Natural killer cell (primary cell): Measurements from ENCODE around the gene PARD3B. TPM values are rescaled to one million over a fixed set of nuclear protein-coding genes. Genes with fewer than 3 reads are reported as not detected.

Experiments
- ATAC-seq, 3 donors: fragments of 150-1000 bp in 2 of 3; fragments of 200-7000 bp in 1 of 3; cut with Tn5 transposase; 1 replicate in 1 of 3; 2 replicates in 2 of 3; pipeline ENCODE4 v1.10.0; 2021; ENCODE audit warnings: mild to moderate bottlenecking in 2 of 3, moderate library complexity in 2 of 3
- DNase-seq, 2 donors: peaks; one replicate each; pipeline versions ENCODE4 v3.0.0 to v3.0.0-alpha.2; 2013 to 2021; ENCODE audit warnings: mixed read lengths in 1 of 2
- H3K27ac ChIP-seq: one replicate; pipeline ENCODE4 v1.5.1; 2013; ENCODE audit warnings: mild to moderate bottlenecking, low read length
- H3K27me3 ChIP-seq: one replicate; pipeline ENCODE4 v1.6.1; 2013; ENCODE audit warnings: low read length; ENCODE audit not compliant: control insufficient read depth, insufficient read depth
- H3K36me3 ChIP-seq: one replicate; pipeline ENCODE4 v1.6.1; 2013; ENCODE audit warnings: low read length; ENCODE audit not compliant: control insufficient read depth, insufficient read depth
- H3K4me1 ChIP-seq: one replicate; pipeline ENCODE4 v1.6.1; 2013; ENCODE audit warnings: low read length; ENCODE audit not compliant: control insufficient read depth, insufficient read depth
- H3K4me3 ChIP-seq: one replicate; pipeline ENCODE4 v1.5.1; 2013; ENCODE audit warnings: low read length
- H3K9me3 ChIP-seq: one replicate; pipeline ENCODE4 v1.6.1; 2013; ENCODE audit warnings: low read length; ENCODE audit not compliant: control insufficient read depth, insufficient read depth
- H3K27ac Mint-ChIP-seq, 2 donors: one replicate each; pipeline ENCODE4 v1.8.0; 2022; ENCODE audit warnings: mild to moderate bottlenecking in 2 of 2, mixed read lengths in 2 of 2, moderate library complexity in 1 of 2
- H3K27me3 Mint-ChIP-seq, 2 donors: one replicate each; pipeline ENCODE4 v1.8.0; 2022; ENCODE audit warnings: low read depth in 2 of 2, mixed read lengths in 2 of 2
- H3K36me3 Mint-ChIP-seq: one replicate; pipeline ENCODE4 v1.8.0; 2022; ENCODE audit warnings: mixed read lengths
- H3K4me1 Mint-ChIP-seq, 2 donors: one replicate each; pipeline ENCODE4 v1.8.0; 2022; ENCODE audit warnings: mixed read lengths in 2 of 2
- H3K4me3 Mint-ChIP-seq: one replicate; pipeline ENCODE4 v1.8.0; 2022; ENCODE audit warnings: mild to moderate bottlenecking, moderate library complexity, mixed read lengths
- H3K9me3 Mint-ChIP-seq, 2 donors: one replicate each; pipeline ENCODE4 v1.8.0; 2022; ENCODE audit warnings: mixed read lengths in 2 of 2
- CTCF ChIP-seq: fragments of 200-600 bp; IDR thresholded peaks from one replicate; pipeline ENCODE4 v1.8.0; 2022; ENCODE audit warnings: antibody characterized with exemption
- WGBS: methylation state at CpG from one replicate; pipeline ENCODE4 v1.1.7; 2013; ENCODE audit warnings: missing lambda C conversion rate; ENCODE audit not compliant: insufficient coverage; 5-methylcytosine and 5-hydroxymethylcytosine counted together
- intact Hi-C: fragments of 100-400 bp; cut with micrococcal nuclease; formaldehyde crosslinking; loops from one replicate; pipeline ENCODE4 v1.14.2; 2022
- total RNA-seq, 4 donors: library from RNA; stranded (reverse); fragments of 120-200 nt in 1 of 4; gene quantifications; one replicate each; pipeline versions ENCODE4 v1.2.3 to v1.2.4, GENCODE V29; 2013 to 2022

Gene PARD3B
- total RNA-seq, 3 donors from 2014 or later (not counting 1 experiment from before 2014, with no cell fraction given), result 0.13 to 0.45 TPM; not detected in 1

GRCh38 chr2:205524656-205525055, 979.4 kb downstream of the PARD3B start:
- no peak overlapping the region for H3K4me3 Mint-ChIP-seq
- H3K27me3 Mint-ChIP-seq, result peaks cover 0 to 6% of the 10 kb centered on the region in 2 donors
- no peaks in the 10 kb centered on the region for H3K4me1 ChIP-seq
- H3K4me3 ChIP-seq, result no peak overlapping the region
- H3K36me3 ChIP-seq, result no peaks in the 10 kb centered on the region
- H3K36me3 Mint-ChIP-seq, result no peaks in the 10 kb centered on the region
- H3K27ac ChIP-seq, result no peak overlapping the region
- TF ChIP-seq CTCF, result no peak
- WGBS, result 80% methylated on average over 3 of the region's 3 CpGs
- no peaks in the 10 kb centered on the region for H3K27me3 ChIP-seq
- ATAC-seq (no peak), DNase-seq (no peak)
- intact Hi-C loops, result no loop called here
- H3K27ac Mint-ChIP-seq, result no peak overlapping the region
- no peaks in the 10 kb centered on the region for H3K9me3 ChIP-seq
- no peaks in the 10 kb centered on the region for H3K9me3 Mint-ChIP-seq
- no peaks in the 10 kb centered on the region for H3K4me1 Mint-ChIP-seq

GRCh38 chr2:205527801-205528200, 982.5 kb downstream of the PARD3B start:
- ATAC-seq (no peak), DNase-seq (no peak)
- H3K27me3 Mint-ChIP-seq, result peaks cover 0 to 6% of the 10 kb centered on the region in 2 donors
- no peaks in the 10 kb centered on the region for H3K9me3 Mint-ChIP-seq
- no peak overlapping the region for H3K27ac Mint-ChIP-seq
- Histone ChIP-seq H3K4me3 (no peak overlapping the region), H3K27me3 (no peaks in the 10 kb centered on the region), H3K4me1 (no peaks in the 10 kb centered on the region), H3K9me3 (no peaks in the 10 kb centered on the region), H3K36me3 (no peaks in the 10 kb centered on the region), H3K27ac (no peak overlapping the region)
- no peaks in the 10 kb centered on the region for H3K4me1 Mint-ChIP-seq
- TF ChIP-seq CTCF, result no peak
- no peaks in the 10 kb centered on the region for H3K36me3 Mint-ChIP-seq
- H3K4me3 Mint-ChIP-seq, result no peak overlapping the region
- intact Hi-C loops, result no loop called here

GRCh38 chr2:205531072-205531471, 985.8 kb downstream of the PARD3B start:
- Mint-ChIP-seq H3K27me3 (peaks cover 2 to 7% of the 10 kb centered on the region in 2 donors), H3K4me3 (no peak overlapping the region), H3K27ac (no peak overlapping the region), H3K9me3 (no peaks in the 10 kb centered on the region), H3K36me3 (no peaks in the 10 kb centered on the region), H3K4me1 (no peaks in the 10 kb centered on the region)
- Histone ChIP-seq H3K9me3 (no peaks in the 10 kb centered on the region), H3K36me3 (no peaks in the 10 kb centered on the region), H3K27me3 (no peaks in the 10 kb centered on the region), H3K27ac (no peak overlapping the region), H3K4me1 (no peaks in the 10 kb centered on the region), H3K4me3 (no peak overlapping the region)
- no peak for ATAC-seq
- 90% methylated on average over 1 of the region's 2 CpGs for WGBS
- intact Hi-C loops, result no loop called here
- DNase-seq, result no peak
- no peak for TF ChIP-seq CTCF

GRCh38 chr2:205531489-205532148, 986.3 kb downstream of the PARD3B start:
- DNase-seq (no peak), ATAC-seq (no peak)
- no peaks in the 10 kb centered on the region for H3K4me1 ChIP-seq
- H3K36me3 ChIP-seq, result no peaks in the 10 kb centered on the region
- no peaks in the 10 kb centered on the region for H3K27me3 ChIP-seq
- intact Hi-C loops, result no loop called here
- TF ChIP-seq CTCF, result no peak
- H3K27me3 Mint-ChIP-seq, result peaks cover 2 to 7% of the 10 kb centered on the region in 2 donors
- H3K36me3 Mint-ChIP-seq, result no peaks in the 10 kb centered on the region
- H3K4me1 Mint-ChIP-seq, result no peaks in the 10 kb centered on the region
- no peak overlapping the region for H3K27ac Mint-ChIP-seq
- H3K27ac ChIP-seq, result no peak overlapping the region
- H3K9me3 ChIP-seq, result no peaks in the 10 kb centered on the region
- no peak overlapping the region for H3K4me3 Mint-ChIP-seq
- no peaks in the 10 kb centered on the region for H3K9me3 Mint-ChIP-seq
- no peak overlapping the region for H3K4me3 ChIP-seq
- WGBS, result 94% methylated on average over 7 of the region's 9 CpGs
